ENCODE data around the gene LUZP1.

The LUZP1 gene

DNA sequence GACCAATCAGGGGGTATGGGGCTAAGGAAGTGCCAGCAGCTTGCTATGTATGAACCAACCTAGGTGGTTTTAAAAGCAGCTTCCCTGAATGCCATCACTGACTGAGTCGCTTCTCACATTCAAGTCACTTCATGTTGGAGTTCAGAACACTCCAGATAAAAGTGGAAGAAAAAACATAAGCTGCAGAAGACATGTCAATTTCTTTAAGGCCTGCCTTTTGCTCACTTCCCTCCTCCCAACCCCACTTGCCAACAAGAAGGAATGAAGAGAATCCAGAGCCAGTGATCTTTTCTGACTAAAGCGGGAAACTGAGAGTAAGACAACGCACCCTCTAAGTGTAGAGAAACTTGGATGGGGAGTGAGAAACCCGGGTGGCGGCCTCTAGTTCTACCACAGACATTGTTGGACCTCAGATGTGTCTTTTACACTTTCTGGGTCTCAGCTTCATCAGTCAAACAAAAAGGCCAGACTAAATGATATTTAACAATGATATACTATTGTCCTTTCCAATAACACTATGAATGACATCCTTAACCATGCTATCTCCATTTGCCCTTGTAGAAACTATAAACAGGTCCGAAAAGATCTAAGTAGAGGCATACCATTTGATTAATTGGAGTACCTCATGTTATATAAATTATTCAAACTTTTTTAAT, 54.1 kb downstream of the LUZP1 start:
- DNase-seq, result no peak

DNA sequence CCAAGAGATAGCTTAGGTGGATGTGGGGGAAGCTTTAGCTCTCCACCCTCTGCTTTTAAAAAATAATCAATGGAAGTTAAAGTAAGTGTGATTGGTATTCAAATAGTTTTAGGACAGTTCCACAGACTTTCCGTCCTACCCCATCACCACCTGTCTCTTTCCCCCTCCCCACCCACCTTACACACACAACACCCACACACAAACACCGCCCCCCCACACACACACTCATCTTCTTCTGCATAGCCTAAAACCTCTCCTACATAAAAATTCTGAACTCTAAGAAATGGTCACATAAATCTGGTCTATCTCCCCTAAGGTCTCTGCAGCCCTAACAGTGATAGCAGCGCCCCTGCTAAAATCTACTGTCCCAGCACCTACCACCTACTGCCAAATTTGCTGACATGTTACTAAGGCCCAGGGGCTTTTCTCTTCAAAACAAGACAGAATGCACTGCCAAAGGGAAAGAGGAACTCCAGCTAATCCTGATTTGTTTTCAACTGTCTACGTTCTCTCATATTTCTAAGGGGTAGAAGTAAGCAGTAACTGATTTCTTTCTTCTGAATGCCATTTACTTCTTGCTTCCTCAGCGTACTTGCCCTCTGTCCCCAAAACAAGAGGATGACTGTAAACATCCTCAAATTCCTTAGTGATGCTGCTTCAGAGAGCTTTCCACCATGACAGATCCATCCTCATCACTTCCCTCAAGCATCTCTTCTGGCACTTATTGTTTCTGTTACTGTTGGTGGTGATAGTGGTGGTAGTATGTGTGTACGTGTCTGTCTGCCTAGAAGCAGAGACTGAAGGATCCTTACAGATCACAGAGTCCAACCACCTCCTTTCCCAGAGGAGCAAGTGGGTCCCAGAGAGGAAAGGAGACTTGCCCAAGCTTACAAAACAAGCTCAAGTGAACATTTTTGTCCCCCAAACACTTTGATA, 56.8 kb downstream of the LUZP1 start:
- DNase-seq, result no peak

DNA sequence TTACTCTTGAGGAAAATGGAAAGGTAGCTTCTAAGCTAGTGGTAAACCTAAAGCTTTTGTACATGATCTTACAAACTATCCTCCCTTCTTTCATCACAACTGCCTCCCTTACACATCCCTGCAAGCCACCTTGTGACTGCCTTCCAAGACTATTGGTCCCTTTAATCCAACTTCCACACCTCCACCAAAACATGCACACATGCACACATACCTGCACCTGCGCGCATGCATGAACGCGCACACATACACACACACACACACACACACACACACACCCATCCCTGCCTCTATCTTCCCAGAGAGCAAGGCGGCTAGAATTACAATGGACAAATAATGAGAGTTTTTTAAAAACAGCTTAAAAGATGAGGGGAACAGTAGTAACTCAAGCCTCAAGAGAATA, 58.3 kb downstream of the LUZP1 start:
- DNase-seq, result no peak

DNA sequence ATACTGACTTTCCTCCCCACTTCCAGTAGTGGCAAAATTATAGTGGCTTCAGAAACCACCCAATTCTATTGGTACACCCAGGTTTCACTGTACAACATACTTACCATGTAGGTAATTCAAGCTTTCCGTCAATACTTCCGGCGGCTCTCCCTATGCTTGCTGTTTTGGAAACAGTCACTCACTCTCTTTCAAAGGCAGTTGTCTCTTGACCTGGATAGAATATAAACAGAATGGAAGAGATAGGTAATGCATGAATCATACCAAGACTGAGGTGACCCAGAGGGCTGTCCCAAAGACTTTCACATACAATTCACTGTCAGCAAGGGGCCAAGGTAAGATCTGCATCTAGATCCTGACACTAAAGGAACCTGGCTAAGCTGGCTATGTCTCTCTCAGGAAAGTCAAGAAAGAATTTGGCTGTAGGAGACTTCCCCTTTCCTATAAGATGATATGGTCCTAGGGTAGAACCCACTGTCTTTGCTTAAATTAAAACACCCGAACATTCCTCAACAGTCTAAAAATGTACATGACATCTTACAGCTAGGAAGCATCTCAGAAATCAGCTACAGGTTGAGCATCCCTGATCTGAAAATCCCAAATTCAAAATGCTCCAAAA, 59.6 kb downstream of the LUZP1 start:
- no peak for DNase-seq

DNA sequence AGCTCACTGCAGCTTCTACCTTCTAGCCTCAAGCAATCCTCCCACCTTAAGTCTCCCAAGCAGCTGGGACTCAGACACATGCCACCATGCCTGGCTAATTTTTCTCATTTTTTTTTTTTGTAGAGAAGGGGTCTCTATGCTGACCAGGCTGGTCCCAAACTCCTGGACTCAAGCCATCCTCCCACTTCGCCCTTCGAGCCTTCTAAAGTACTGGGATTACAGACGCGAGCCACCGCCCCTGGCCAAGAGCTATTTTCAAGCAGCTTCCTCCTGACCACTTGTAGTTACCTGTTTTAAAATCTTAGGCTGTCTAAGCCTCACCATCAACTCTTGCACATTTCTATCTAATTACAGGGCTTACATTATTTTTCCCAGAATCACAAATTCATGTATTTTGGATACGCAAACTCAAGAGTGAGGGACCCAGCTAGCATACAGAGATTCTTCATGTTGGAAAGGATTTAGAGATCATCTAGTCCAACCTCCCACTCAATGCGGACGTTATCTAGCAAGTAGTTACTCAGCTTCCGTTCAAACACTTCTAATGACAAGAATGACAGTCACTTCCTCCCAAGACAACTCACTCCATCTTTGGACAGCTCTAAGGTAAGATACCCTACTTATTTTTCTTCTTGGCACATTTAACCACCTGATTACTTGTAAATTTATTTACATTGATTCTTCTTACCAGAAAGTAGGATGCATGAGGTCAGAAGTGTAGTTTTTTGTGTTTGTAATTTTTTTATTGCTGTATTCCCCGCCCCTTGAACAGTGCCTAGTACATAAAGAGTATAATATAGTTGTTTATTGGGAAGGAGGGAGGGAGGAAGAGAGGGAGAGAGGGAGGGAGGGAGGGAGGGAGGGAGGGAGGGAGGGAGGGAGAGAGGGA, 65.4 kb downstream of the LUZP1 start:
- DNase-seq, result no peak

DNA sequence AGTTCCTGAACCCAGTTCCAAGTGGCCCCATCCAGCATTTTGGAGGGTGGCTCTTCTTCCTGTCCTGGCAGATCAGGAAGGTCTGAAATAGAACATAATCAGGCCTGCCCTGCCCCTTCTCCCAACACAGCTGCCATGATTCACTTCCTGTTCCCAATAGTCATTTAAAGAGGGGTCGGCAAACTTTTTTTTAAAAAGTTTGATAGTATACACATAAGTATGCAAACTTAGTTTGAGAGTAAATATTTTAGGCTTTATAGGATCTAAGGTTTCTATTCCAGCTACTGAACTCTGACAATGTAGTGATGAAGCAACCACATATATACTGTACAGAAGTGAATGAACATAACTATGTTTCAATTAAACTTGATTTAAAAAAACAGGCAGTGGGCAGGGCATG, 66.4 kb downstream of the LUZP1 start:
- no peak for DNase-seq

DNA sequence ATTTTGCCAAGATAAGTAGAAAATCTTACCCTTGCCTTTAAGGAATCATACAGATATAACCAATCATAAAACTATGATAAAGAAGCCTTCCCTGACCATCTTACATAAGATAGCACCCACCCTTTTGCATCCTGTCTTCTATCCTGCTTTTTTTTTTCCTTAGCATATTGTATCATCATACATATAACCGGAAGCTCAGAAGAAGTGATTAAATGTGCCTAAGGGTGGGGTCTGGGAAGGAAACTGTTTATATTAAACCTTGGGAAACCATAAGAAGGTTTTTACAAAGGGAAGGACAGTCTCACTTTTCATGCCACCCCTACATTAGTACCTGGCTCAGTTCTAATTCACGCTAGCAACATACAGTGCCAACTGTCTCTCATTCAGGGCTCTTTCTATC, 66.8 kb downstream of the LUZP1 start:
- DNase-seq, result no peak

DNA sequence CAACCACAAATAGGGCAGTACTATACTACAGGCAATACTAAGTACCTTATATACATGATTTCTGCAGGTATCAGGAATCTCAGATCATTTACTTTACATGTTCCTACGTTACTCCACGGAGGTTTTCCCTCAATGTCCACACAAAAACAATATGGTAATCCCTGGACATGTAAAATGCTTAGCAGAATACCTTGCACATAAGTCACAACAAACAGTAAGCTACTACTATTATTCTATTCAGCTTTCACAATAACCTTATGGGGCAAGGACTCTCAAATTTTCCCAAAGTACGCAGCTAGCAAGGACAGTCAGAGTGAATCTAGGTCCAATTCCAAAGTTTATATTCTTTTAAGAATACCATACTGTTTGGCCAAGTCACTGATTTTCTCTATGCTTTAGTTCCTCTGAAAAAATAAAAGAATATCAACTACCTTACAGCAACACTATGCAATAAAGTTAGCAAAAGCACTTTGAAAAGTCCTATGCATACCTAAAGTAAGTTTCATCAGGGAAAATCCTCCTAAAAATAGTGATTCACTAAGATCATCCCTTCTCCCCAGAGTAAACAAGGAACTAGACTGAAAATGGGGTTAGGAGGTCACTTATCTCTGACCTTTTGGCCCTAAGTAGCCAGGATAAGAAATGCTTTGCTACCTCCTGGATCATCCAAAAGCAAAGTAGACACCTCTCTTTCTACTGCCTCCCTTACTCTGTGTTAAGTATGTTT, 67.4 kb downstream of the LUZP1 start:
- no peak for DNase-seq

DNA sequence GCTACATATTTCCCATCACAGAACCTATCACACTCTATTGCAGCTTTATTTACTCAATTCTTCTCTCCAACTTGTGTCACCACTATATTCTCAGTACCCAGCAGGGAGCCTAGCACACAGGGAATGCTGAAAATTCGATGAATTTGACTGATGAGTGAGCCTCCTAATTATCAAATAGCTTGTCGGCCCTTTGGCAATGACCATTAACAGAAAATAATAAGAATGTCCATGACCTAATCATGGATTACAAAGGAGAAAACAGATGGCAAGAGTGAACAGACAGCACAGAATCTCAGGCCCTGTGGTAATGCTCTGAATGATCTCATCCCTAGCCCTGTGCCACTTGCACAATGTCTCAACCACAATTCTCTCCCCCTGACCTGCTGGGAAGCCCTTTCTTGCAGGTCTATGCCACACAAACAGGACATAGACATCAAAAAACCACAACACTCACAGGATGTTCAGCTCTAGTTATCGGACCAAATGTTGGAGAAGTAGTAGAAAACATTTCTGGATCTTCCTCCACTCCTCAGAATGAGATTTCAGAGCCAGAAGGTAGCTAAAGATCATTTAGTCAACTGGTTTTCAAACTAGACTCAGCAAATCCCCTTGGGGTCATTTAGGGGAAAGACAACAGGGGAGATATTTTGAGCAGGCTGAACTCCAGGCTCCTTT, 68.4 kb downstream of the LUZP1 start:
- no peak for DNase-seq

DNA sequence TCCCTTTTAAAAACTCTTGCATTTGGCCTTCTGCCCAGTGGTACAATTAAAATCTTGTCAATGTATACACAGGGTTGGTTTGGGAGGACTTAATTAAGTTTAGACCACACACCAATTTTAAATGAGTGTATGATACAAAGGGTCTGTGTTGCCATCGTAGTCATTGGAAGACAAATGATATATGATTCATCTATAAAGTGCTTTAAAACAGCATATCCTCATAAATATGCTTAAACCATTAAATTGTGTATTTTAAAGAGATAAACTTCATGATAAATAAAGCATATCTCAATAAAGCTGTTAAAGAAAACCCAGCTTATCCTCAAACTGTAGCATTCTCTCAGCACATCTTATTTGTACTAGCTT, 69.5 kb downstream of the LUZP1 start:
- no peak for DNase-seq

DNA sequence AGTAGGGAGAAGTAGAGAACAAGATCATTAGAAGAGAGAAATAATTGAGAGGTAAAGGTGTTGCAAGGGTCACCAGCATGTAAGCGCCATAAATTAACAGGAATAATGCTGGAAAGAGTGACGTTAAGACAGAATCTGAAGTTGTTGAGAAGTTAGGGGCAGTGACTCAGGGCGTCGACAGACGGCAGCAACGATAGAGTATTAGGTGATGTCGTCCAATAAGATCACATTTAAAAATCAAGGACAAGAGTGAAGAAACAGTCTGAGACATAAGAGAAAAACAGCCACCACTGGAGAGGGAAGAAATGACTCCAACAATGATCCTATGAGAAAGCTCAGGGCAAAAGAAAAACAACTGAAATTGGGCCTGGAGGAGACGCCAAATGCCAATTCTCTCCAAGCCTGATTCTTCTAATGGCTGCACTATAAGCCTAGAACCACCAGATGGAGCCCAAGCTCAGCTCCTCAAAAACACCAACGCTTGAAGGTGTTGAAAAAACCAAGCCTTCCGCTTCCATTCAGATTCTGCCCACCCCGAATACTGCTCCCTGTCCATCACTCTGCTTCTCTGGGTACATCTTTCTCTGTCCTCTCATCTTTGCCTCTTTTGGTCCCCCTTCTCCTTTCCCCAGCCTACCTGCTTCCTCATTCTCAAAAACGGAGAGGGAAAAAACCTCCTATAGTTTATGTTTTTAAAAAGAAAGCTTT, 70.0 kb downstream of the LUZP1 start:
- peak; percentile 8 for DNase-seq

DNA sequence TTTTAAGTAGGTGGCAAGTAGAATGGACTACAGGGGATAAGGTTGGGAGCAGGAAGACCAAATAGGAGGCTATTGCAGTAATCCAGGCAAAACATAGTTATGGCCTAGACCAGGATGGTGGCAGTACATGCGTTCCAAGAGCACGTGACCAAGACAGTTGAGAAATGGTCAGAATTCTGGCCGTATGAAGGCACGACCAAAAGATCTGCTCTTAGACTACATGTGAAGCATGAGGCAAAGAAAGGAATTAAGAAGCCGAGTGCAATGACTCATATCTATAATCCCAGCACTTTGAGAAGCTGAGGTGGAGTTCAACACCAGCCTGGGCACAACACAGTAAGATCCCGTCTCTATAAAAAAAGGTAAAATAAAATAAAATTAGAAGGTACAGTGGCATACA, 71.3 kb downstream of the LUZP1 start:
- no peak for DNase-seq

DNA sequence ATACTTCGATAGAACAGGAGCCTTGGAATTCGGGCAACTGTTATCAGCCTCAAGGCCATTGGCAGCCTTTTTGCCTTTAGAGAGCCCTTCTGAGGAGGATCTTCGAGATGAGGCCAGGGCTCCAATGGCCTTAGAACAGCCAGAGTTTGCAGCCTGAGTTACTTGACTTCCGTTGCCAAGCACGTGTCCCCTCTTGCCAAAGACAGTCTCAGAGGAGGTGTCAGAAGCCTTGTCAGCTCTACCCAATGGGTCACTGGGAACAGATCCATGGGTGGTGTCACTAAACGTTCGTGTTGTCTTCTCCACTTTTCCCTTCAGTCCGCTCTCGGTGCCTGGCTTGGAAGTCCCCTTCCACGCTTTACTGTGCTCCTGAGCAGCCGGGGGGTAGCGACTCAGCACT, 76.2 kb downstream of the LUZP1 start:
- DNase-seq, result no peak

DNA sequence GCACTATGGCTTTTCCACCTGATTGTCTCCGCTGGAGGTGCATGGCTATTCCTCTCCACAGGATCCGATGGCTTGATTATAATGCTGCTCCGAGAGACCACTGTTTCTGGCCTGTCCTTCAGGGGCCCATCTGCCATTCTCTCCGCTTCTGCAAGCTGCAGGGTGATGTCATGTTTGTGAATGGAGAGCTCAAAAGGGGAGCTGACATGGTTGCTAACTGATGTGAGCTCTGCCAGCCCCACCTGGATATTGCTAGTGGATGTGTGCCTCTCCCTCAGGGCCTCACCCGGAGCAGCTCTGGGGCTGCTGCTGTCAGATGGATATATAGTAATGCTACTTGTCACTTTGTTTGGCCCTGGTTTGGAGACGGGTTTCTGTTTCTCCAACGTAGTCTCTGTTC, 77.1 kb downstream of the LUZP1 start:
- no peak for DNase-seq

DNA sequence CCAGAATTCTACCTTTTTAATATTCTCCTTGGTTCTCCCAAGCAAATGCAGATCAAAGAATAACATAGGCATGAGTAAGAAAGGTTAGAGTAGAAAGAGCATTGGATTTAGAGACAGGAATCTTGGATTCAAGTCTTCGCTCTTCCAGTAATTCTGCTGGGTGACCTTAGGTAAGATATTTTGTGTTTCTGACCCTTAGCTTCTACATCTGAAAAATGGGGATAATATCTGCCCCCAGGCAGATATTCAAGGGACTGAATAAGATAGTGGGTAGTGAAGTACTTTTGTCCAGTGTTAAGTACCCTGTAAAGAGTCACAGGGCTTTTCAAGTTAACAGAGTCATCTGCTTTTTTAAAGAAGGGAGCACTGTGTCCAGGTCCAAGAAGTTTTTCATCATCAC, 78.6 kb downstream of the LUZP1 start:
- DNase-seq, result no peak

DNA sequence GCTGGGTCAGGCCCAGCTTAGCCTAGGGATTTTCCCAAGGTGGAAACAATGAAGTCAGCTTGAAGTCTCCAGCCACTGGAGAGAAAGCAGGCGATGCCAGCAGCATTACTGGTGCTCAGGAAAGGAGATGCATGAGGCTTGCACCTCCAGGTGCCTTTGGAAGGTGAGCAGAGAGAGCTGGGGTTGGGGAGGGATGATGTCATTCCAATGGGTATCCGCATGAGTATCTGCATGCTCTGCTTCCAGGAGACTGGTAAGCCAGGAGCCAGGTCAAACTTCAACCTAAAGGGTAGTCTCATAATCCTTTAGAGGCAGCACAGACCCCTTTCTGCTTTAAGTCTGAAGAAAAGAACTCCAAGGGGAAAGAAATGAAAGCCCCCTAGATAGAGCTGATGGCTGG, 80.6 kb downstream of the LUZP1 start:
- no peak for DNase-seq

DNA sequence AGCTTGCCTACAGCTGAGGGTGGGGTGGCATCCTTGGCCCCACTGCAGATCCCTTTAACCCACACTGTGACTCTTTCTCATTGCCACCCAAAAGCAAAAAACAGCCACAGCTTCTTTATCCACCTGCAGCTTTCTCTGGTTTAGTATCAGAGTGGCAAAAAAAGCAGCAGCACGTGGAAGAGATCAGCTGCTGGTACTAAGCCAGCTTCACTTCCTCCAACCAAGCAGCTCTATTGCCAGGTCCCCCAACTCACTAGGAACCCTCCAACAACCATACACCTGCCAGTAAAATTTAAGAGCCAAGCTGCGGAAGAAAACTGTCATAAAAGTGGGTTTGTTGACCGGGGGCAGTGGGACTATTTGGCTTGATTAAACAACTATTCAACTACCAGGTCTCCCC, 83.0 kb downstream of the LUZP1 start:
- DNase-seq, result no peak

DNA sequence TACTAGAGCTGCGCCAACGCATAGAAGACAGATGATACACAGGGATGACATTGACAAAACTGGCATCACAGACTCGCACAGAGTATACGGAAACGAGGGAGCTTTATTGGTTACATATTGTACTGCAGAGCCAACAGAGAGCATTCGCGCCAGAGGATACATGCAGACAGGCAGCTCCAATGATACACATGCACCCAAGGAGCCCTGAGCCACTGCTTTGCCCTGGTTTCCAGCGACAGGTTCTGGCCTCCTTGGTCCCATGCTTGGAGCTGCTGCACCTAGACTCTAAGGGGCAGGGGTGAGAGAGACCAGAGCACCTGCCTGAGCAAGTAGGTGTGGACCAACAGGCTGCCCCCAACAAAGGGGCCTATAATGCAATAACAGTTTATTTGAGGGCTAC, 83.8 kb downstream of the LUZP1 start:
- DNase-seq, result no peak

DNA sequence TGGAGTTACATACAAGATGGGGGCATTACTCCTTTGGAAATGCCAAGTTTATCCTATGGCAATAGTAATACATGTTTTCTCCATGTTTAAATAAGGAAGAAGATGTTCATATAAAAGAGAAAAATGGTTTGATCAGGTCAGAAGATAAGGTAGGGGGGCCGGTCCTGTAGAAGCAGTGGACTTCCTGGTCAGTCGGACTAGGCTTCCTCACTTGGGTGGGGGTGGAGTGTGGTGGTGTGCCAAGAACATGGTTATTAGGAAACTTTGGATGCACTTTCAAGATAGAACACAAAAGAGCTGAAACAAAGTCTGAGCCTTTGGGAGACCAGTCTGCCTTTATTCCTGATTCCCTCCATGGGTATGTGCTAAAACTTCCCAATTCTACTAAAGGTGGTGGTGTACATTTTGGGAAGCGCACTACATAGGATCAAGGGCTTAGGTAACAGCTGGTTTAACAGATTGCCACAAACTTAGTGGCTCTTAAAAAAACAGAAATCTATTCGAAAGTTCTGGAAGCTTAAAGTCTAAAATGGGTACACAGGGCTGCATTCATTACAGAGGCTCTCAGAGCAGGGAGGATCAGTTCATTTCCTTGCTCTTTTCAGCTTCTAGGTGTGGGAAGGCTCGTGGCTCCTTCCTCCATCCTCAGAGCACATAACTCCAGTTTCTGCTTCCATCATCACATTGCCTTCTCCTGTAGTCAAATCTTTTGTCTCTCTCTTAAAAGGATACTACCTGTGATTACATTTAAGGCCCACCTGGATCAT, 84.8 kb downstream of the LUZP1 start:
- DNase-seq, result no peak

DNA sequence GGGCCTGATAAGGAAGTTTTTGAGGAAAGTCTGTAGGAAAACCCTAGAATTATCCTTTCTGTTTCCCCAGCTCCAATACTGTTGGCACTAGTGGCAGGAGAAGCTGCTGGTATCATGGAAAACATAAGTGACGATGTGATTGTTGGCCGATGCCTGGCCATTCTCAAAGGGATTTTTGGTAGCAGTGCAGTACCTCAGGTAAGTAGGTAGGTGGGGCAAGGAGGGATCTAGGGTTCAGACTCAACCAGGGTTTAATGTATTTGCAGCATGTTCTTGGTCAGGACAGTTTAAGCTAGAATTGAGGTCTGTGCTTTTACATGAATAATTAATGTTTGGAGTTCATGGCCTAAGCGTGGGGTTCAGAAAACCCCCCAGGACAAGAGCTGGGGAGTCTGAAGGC, 87.3 kb downstream of the LUZP1 start:
- no peak for DNase-seq

Data from NCI-H1436 treated with DMSO at 0.1 percent for 48 hours (cell line).